HEK293T (cell line): Measurements from ENCODE around the gene TTC23L.

Experiments used
- CTCF ChIA-PET: fragments of 350-600 bp; formaldehyde crosslinking; extraction: SDS; loops from one replicate; lab custom pipeline; 2021; ENCODE audit warnings: antibody characterized with exemption, inconsistent platforms; lab: Yijun Ruan, JAX
- POLR2A ChIA-PET: fragments of 350-600 bp; formaldehyde crosslinking; extraction: SDS; loops from one replicate; lab custom pipeline; 2020; ENCODE audit warnings: antibody characterized with exemption, inconsistent platforms; lab: Yijun Ruan, JAX
- DNase-seq: peaks from one replicate; pipeline ENCODE4 v3.0.0; 2012; ENCODE audit warnings: mixed read lengths; ENCODE audit errors: extremely low spot score
- ARNT ChIP-seq: fragments of 450-650 bp; IDR thresholded peaks from 2 replicates; pipeline ENCODE4 v1.6.1; 2017; ENCODE audit warnings: mild to moderate bottlenecking
- BHLHE40 ChIP-seq: fragments of 450-650 bp; IDR thresholded peaks from 2 replicates; pipeline ENCODE4 v1.6.1; 2016; ENCODE audit warnings: mild to moderate bottlenecking, moderate library complexity, borderline replicate concordance
- CTBP1 ChIP-seq: fragments of 450-650 bp; IDR thresholded peaks from 2 replicates; pipeline ENCODE4 v1.6.1; 2016; ENCODE audit warnings: borderline replicate concordance
- ELF4 ChIP-seq: fragments of 450-650 bp; IDR thresholded peaks from 2 replicates; pipeline ENCODE4 v1.6.1; 2017; ENCODE audit warnings: antibody characterized with exemption
- FOXA1 ChIP-seq: fragments of 450-650 bp; IDR thresholded peaks from 2 replicates; pipeline ENCODE4 v1.6.1; 2016; ENCODE audit warnings: mild to moderate bottlenecking
- FOXK2 ChIP-seq: fragments of 450-650 bp; IDR thresholded peaks from 2 replicates; pipeline ENCODE4 v1.6.1; 2016; ENCODE audit warnings: mild to moderate bottlenecking
- FOXM1 ChIP-seq: fragments of 450-650 bp; IDR thresholded peaks from 2 replicates; pipeline ENCODE4 v1.6.1; 2017; ENCODE audit warnings: mild to moderate bottlenecking, borderline replicate concordance
- HDGF ChIP-seq: fragments of 450-650 bp; IDR thresholded peaks from 2 replicates; pipeline ENCODE4 v1.6.1; 2017; ENCODE audit warnings: antibody characterized with exemption, borderline replicate concordance
- L3MBTL2 ChIP-seq: fragments of 450-650 bp; conservative IDR thresholded peaks from 2 replicates; pipeline ENCODE4 v1.6.1; 2016; ENCODE audit warnings: mild to moderate bottlenecking
- LEF1 ChIP-seq: fragments of 450-650 bp; IDR thresholded peaks from 2 replicates; pipeline ENCODE4 v1.6.1; 2017; ENCODE audit warnings: mild to moderate bottlenecking, borderline replicate concordance
- NFRKB ChIP-seq: fragments of 450-650 bp; IDR thresholded peaks from 2 replicates; pipeline ENCODE4 v1.6.1; 2016; ENCODE audit warnings: mild to moderate bottlenecking, moderate library complexity
- PKNOX1 ChIP-seq: fragments of 450-650 bp; IDR thresholded peaks from 2 replicates; pipeline ENCODE4 v1.6.1; 2016
- SP1 ChIP-seq: fragments of 450-650 bp; IDR thresholded peaks from 2 replicates; pipeline ENCODE4 v1.6.1; 2017
- SUZ12 ChIP-seq: fragments of 450-650 bp; IDR thresholded peaks from 2 replicates; pipeline ENCODE4 v1.6.1; 2016; ENCODE audit warnings: mild to moderate bottlenecking
- TARDBP ChIP-seq: fragments of 450-650 bp; IDR thresholded peaks from 2 replicates; pipeline ENCODE4 v1.6.1; 2016
- ZNF384 ChIP-seq: fragments of 450-650 bp; IDR thresholded peaks from 2 replicates; pipeline ENCODE4 v1.6.1; 2016

Gene TTC23L

GRCh38 chr5:34914671-34915138, 75.7 kb downstream of the TTC23L start:
- DNase-seq: peak; percentile 27
- POLR2A ChIA-PET: interaction anchor here (0.6 to 3.9 kb wide), 35 partner anchors 8 to 1237 kb away, joined by 3 to 65 read pairs (median 6); partner anchors contain the start of genes DNAJC21, LMBRD2, RAI14 and SKP2
- CTCF ChIA-PET: interaction anchor here (0.8 to 1.1 kb wide), 2 partner anchors 8 to 35 kb away, joined by 3 read pairs; no protein-coding TSS in a partner anchor
- TF ChIP-seq ARNT (no peak), L3MBTL2 (0 out of 2 replicates have a peak, but pooled peaks have one; percentile 14), FOXA1 (no peak), FOXM1 (no peak)

GRCh38 chr5:34915139-34915855, 76.3 kb downstream of the TTC23L start, which contains the start of the genes BRIX1 and RAD1:
Gene BRIX1 (plus strand): TSS chr5:34915711. CDS start chr5:34915739, 28 bp downstream.
Gene RAD1 (minus strand): TSS chr5:34915504. CDS start chr5:34914892, 612 bp downstream.
- CTCF ChIA-PET: interaction anchor here (0.7 to 1.1 kb wide), 5 partner anchors 14 to 429 kb away, joined by 3 to 5 read pairs (median 3); partner anchors contain the start of gene DNAJC21
- POLR2A ChIA-PET: interaction anchor here (0.5 to 3.9 kb wide), 43 partner anchors 8 to 1237 kb away, joined by 3 to 65 read pairs (median 4); partner anchors contain the start of genes DNAJC21, LMBRD2, RAI14 and SKP2
- DNase-seq: peak; percentile 83
- TF ChIP-seq SUZ12: no peak
- peak; percentile 84 for TF ChIP-seq NFRKB
- 0 out of 2 replicates have a peak, but pooled peaks have one; percentile 31 for TF ChIP-seq FOXM1
- TF ChIP-seq FOXK2: no peak
- TF ChIP-seq BHLHE40: no peak
- TF ChIP-seq LEF1: no peak
- TF ChIP-seq ZNF384: no peak
- 0 out of 2 replicates have a peak, but pooled peaks have one; percentile 22 for TF ChIP-seq L3MBTL2
- TF ChIP-seq TARDBP: no peak
- TF ChIP-seq ELF4: peak; percentile 63
- no peak for TF ChIP-seq PKNOX1
- no peak for TF ChIP-seq CTBP1
- no peak for TF ChIP-seq SP1

- TF ChIP-seq FOXM1: no peak
- no peak for TF ChIP-seq L3MBTL2
- TF ChIP-seq CTBP1: no peak
- TF ChIP-seq PKNOX1: no peak
- TF ChIP-seq ZNF384: no peak
- TF ChIP-seq SUZ12: no peak
- TF ChIP-seq SP1: no peak
- DNase-seq: no peak
- ChIA-PET POLR2A (interaction anchor here (0.5 to 3.9 kb wide), 38 partner anchors 8 to 1236 kb away, joined by 3 to 65 read pairs (median 5); partner anchors contain the start of genes DNAJC21, LMBRD2, SKP2 and TTC23L), CTCF (interaction anchor here (0.7 to 1.1 kb wide), 5 partner anchors 14 to 430 kb away, joined by 3 to 5 read pairs (median 3); partner anchors contain the start of gene DNAJC21)
Measured at GRCh38 chr5:34915856-34916192, 76.9 kb downstream of the TTC23L start.

- no peak for DNase-seq
- ChIA-PET CTCF (interaction anchor here (0.6 to 1.1 kb wide), 2 partner anchors 18 to 393 kb away, joined by 3 to 5 read pairs; no protein-coding TSS in a partner anchor), POLR2A (interaction anchor here (1.3 to 3.9 kb wide), 3 partner anchors 9 to 13 kb away, joined by 3 to 65 read pairs (median 11); partner anchors contain the start of gene DNAJC21)
- TF ChIP-seq PKNOX1 (no peak), HDGF (no peak), ARNT (no peak), FOXK2 (no peak), FOXA1 (no peak), LEF1 (no peak), TARDBP (no peak), ZNF384 (no peak), BHLHE40 (no peak), SUZ12 (no peak), L3MBTL2 (no peak), FOXM1 (no peak)
Measured at GRCh38 chr5:34916518-34916917, 77.6 kb downstream of the TTC23L start.

- ChIA-PET POLR2A (interaction anchor here (1.0 kb wide), 1 partner anchor 11 kb away, joined by 9 read pairs; the partner anchor contains the start of gene DNAJC21), CTCF (no interaction called here)
- no peak for DNase-seq
- TF ChIP-seq FOXA1: no peak
- TF ChIP-seq ELF4: no peak
- TF ChIP-seq PKNOX1: no peak
- no peak for TF ChIP-seq ARNT
- TF ChIP-seq HDGF: no peak
- TF ChIP-seq TARDBP: no peak
- TF ChIP-seq LEF1: no peak
- TF ChIP-seq BHLHE40: no peak
- no peak for TF ChIP-seq L3MBTL2
- TF ChIP-seq ZNF384: no peak
- TF ChIP-seq FOXM1: no peak
- no peak for TF ChIP-seq SUZ12
- TF ChIP-seq CTBP1: no peak
Measured at GRCh38 chr5:34918025-34918424, 79.1 kb downstream of the TTC23L start.
